Epithelial cell of esophagus (primary cell): ENCODE measurements around the gene PSMC4.
"Not testable (repeated sequence)": the region's sequence is repeated elsewhere in the genome, so short reads cannot be mapped to it uniquely, and the experiment has no call there.

ENCODE experiments used
- DNase-seq: peaks from one replicate; pipeline ENCODE4 v3.0.0; 2010; ENCODE audit warnings: low read depth
- H3K4me3 ChIP-seq: 2 replicates; pipeline ENCODE4 v1.5.1; 2011; ENCODE audit warnings: mild to moderate bottlenecking, low read length, control low read depth
- TF ChIP-seq, protein P1 (sequence below): IDR thresholded peaks from 2 replicates; pipeline ENCODE4 v1.5.1; 2011; ENCODE audit warnings: low read depth, mild to moderate bottlenecking, low read length, control low read depth, inconsistent platforms; ENCODE audit not compliant: insufficient read depth; ENCODE audit errors: missing control alignments

Gene PSMC4

GRCh38 chr19:39951686-39952085 lies 19.3 kb upstream of the PSMC4 start:
- no peak overlapping the region for H3K4me3 ChIP-seq
- TF ChIP-seq, protein P1, sequence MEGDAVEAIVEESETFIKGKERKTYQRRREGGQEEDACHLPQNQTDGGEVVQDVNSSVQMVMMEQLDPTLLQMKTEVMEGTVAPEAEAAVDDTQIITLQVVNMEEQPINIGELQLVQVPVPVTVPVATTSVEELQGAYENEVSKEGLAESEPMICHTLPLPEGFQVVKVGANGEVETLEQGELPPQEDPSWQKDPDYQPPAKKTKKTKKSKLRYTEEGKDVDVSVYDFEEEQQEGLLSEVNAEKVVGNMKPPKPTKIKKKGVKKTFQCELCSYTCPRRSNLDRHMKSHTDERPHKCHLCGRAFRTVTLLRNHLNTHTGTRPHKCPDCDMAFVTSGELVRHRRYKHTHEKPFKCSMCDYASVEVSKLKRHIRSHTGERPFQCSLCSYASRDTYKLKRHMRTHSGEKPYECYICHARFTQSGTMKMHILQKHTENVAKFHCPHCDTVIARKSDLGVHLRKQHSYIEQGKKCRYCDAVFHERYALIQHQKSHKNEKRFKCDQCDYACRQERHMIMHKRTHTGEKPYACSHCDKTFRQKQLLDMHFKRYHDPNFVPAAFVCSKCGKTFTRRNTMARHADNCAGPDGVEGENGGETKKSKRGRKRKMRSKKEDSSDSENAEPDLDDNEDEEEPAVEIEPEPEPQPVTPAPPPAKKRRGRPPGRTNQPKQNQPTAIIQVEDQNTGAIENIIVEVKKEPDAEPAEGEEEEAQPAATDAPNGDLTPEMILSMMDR = no peak
- peak; percentile 79 for DNase-seq

DNA sequence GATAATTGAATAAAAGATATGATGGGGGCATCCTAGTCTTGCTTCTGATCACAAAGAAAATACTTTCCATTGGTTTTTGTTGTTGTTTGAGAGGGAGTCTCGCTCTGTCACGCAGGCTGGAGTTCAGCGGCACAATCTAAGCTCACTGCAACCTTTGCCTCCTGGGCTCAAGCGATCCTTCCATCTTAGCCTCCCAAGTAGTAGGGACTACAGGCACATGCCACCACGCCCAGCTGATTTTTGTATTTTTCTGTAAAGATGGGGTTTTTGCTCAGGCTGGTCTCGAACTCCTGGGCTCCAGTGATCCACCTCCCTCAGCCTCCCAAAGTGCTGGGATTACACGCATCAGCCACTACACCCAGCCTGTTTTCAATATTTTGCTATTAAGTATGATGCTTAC lies 17.1 kb upstream of the PSMC4 start:
- no peak overlapping the region for H3K4me3 ChIP-seq
- TF ChIP-seq, protein P1 = no peak
- no peak for DNase-seq

GRCh38 chr19:39957886-39958285 lies 13.1 kb upstream of the PSMC4 start:
- not testable (repeated sequence) for H3K4me3 ChIP-seq, DNase-seq

GRCh38 chr19:39958942-39959341 lies 12.0 kb upstream of the PSMC4 start:
- DNase-seq, H3K4me3 ChIP-seq: not testable (repeated sequence)

- not testable (repeated sequence) for H3K4me3 ChIP-seq, DNase-seq
Observed at GRCh38 chr19:39959407-39959806, 11.6 kb upstream of the PSMC4 start.

DNA sequence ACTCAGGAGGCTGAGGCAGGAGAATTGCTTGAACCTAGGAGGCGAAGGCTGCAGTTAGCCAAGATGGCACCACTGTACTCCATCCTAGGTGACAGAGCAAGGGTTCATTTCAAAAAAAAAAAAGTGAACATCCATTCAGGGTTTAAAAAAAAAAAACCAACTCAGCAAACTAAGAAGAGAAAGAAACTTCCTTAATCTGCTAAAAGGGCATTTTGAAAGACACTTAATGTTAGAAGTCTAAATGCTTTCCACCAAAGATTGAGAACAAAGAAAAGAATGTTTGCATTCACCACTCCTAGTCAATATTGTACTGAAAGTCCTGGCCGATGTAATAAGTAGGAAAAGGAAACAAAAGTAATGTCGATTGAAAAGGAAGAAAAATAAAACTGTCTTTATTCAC lies 7.1 kb upstream of the PSMC4 start:
- TF ChIP-seq, protein P1 = no peak
- DNase-seq = no peak

GRCh38 chr19:39966617-39967016 lies 4.3 kb upstream of the PSMC4 start:
- no peak overlapping the region for H3K4me3 ChIP-seq
- TF ChIP-seq, protein P1 = no peak

More for the DNA sequence above, 7.1 kb upstream of the PSMC4 start:
- no peak overlapping the region for H3K4me3 ChIP-seq

GRCh38 chr19:39967561-39967960 lies 3.4 kb upstream of the PSMC4 start:
- H3K4me3 ChIP-seq = no peak overlapping the region
- DNase-seq = no peak
- TF ChIP-seq, protein P1 = no peak

More at GRCh38 chr19:39966617-39967016, 4.3 kb upstream of the PSMC4 start:
- DNase-seq = no peak

GRCh38 chr19:39968789-39969188 lies 2.2 kb upstream of the PSMC4 start:
- no peak for DNase-seq
- no peak overlapping the region for H3K4me3 ChIP-seq
- TF ChIP-seq, protein P1 = no peak
